ENCODE measurements around the gene CYP4A11. TPM values are rescaled to one million over a fixed set of nuclear protein-coding genes. Genes with fewer than 3 reads are reported as not detected.
"Not testable (repeated sequence)": the region's sequence is repeated elsewhere in the genome, so short reads cannot be mapped to it uniquely, and the experiment has no call there.

CYP4A11 gene
- total RNA-seq, 2 donors from 2014 or later: not detected

GRCh38 chr1:46947706-46948105, 6.4 kb upstream of the CYP4A11 start:
- H3K9me3 ChIP-seq (ENCODE audit: control insufficient read depth, low read length, poor library complexity, severe bottlenecking); DNase-seq; H3K27ac Mint-ChIP-seq; H3K36me3 Mint-ChIP-seq (ENCODE audit: low read depth); H3K4me1 Mint-ChIP-seq; H3K4me3 Mint-ChIP-seq; ATAC-seq: not testable (repeated sequence)
- H3K27me3 Mint-ChIP-seq: peaks cover 50% of the 10 kb centered on the region

- H3K27ac Mint-ChIP-seq: no peak overlapping the region
- H3K36me3 Mint-ChIP-seq (ENCODE audit: low read depth): no peaks in the 10 kb centered on the region
- H3K4me1 Mint-ChIP-seq: no peaks in the 10 kb centered on the region
Observed at GRCh38 chr1:46942086-46942485, 810 bp upstream of the CYP4A11 start.

GRCh38 chr1:46940307-46940706, 969 bp downstream of the CYP4A11 start:
- Mint-ChIP-seq H3K4me3 (no peak overlapping the region), H3K27ac (no peak overlapping the region), H3K4me1 (no peaks in the 10 kb centered on the region), H3K36me3 (ENCODE audit: low read depth) (no peaks in the 10 kb centered on the region), H3K27me3 (peaks cover 39% of the 10 kb centered on the region)
- H3K9me3 ChIP-seq (ENCODE audit: control insufficient read depth, low read length, poor library complexity, severe bottlenecking): no peaks in the 10 kb centered on the region
- ATAC-seq (no peak), DNase-seq (no peak)

More at GRCh38 chr1:46942086-46942485, 810 bp upstream of the CYP4A11 start:
- ATAC-seq: no peak
- H3K9me3 ChIP-seq (ENCODE audit: control insufficient read depth, low read length, poor library complexity, severe bottlenecking): no peaks in the 10 kb centered on the region
- no peak for DNase-seq
- H3K27me3 Mint-ChIP-seq: peaks cover 42% of the 10 kb centered on the region
- H3K4me3 Mint-ChIP-seq: no peak overlapping the region

- no peak overlapping the region for H3K4me3 Mint-ChIP-seq
- no peaks in the 10 kb centered on the region for H3K4me1 Mint-ChIP-seq
- ATAC-seq: no peak
- H3K27ac Mint-ChIP-seq: no peak overlapping the region
- no peaks in the 10 kb centered on the region for H3K9me3 ChIP-seq (ENCODE audit: control insufficient read depth, low read length, poor library complexity, severe bottlenecking)
- DNase-seq: no peak
- H3K27me3 Mint-ChIP-seq: peaks cover 27% of the 10 kb centered on the region
- H3K36me3 Mint-ChIP-seq (ENCODE audit: low read depth): no peaks in the 10 kb centered on the region
Observed at GRCh38 chr1:46937270-46937669, 4.0 kb downstream of the CYP4A11 start.

- H3K36me3 Mint-ChIP-seq (ENCODE audit: low read depth): no peaks in the 10 kb centered on the region
Observed at GRCh38 chr1:46936788-46937187, 4.5 kb downstream of the CYP4A11 start.

GRCh38 chr1:46934852-46935251, 6.4 kb downstream of the CYP4A11 start:
- not testable (repeated sequence) for ATAC-seq; H3K9me3 ChIP-seq (ENCODE audit: control insufficient read depth, low read length, poor library complexity, severe bottlenecking); H3K27ac Mint-ChIP-seq; H3K36me3 Mint-ChIP-seq (ENCODE audit: low read depth); DNase-seq; H3K4me3 Mint-ChIP-seq; H3K4me1 Mint-ChIP-seq
- peaks cover 41% of the 10 kb centered on the region for H3K27me3 Mint-ChIP-seq

More at GRCh38 chr1:46936788-46937187, 4.5 kb downstream of the CYP4A11 start:
- ATAC-seq: no peak
- Mint-ChIP-seq H3K27ac (no peak overlapping the region), H3K27me3 (peaks cover 31% of the 10 kb centered on the region), H3K4me3 (no peak overlapping the region), H3K4me1 (no peaks in the 10 kb centered on the region)
- H3K9me3 ChIP-seq (ENCODE audit: control insufficient read depth, low read length, poor library complexity, severe bottlenecking): no peaks in the 10 kb centered on the region
- no peak for DNase-seq

- not testable (repeated sequence) for H3K36me3 Mint-ChIP-seq (ENCODE audit: low read depth); H3K4me3 Mint-ChIP-seq; H3K4me1 Mint-ChIP-seq; H3K9me3 ChIP-seq (ENCODE audit: control insufficient read depth, low read length, poor library complexity, severe bottlenecking); ATAC-seq; H3K27ac Mint-ChIP-seq; DNase-seq
- H3K27me3 Mint-ChIP-seq: peaks cover 56% of the 10 kb centered on the region
Observed at GRCh38 chr1:46932020-46932419, 9.3 kb downstream of the CYP4A11 start.

- Mint-ChIP-seq H3K4me3 (no peak overlapping the region), H3K27me3 (peaks cover 56% of the 10 kb centered on the region), H3K36me3 (ENCODE audit: low read depth) (peaks cover 4% of the 10 kb centered on the region), H3K27ac (no peak overlapping the region), H3K4me1 (peaks cover 2% of the 10 kb centered on the region)
- DNase-seq (no peak), ATAC-seq (no peak)
- H3K9me3 ChIP-seq (ENCODE audit: control insufficient read depth, low read length, poor library complexity, severe bottlenecking): no peaks in the 10 kb centered on the region
Observed at GRCh38 chr1:46931151-46931550, 10.1 kb downstream of the CYP4A11 start.

GRCh38 chr1:46927249-46927835, 13.9 kb downstream of the CYP4A11 start:
- Mint-ChIP-seq H3K27ac (no peak overlapping the region), H3K4me1 (peaks cover 2% of the 10 kb centered on the region), H3K4me3 (no peak overlapping the region), H3K36me3 (ENCODE audit: low read depth) (peaks cover 4% of the 10 kb centered on the region), H3K27me3 (peaks cover 60% of the 10 kb centered on the region)
- DNase-seq (no peak), ATAC-seq (no peak)
- no peaks in the 10 kb centered on the region for H3K9me3 ChIP-seq (ENCODE audit: control insufficient read depth, low read length, poor library complexity, severe bottlenecking)

GRCh38 chr1:46910790-46911189, 30.5 kb downstream of the CYP4A11 start:
- DNase-seq (no peak), ATAC-seq (no peak)
- H3K4me1 Mint-ChIP-seq: no peaks in the 10 kb centered on the region
- H3K9me3 ChIP-seq (ENCODE audit: control insufficient read depth, low read length, poor library complexity, severe bottlenecking): no peaks in the 10 kb centered on the region
- H3K27me3 Mint-ChIP-seq: peaks cover 6% of the 10 kb centered on the region
- no peak overlapping the region for H3K27ac Mint-ChIP-seq
- H3K36me3 Mint-ChIP-seq (ENCODE audit: low read depth): no peaks in the 10 kb centered on the region
- no peak overlapping the region for H3K4me3 Mint-ChIP-seq

- no peak for DNase-seq
- Mint-ChIP-seq H3K4me3 (no peak overlapping the region), H3K4me1 (no peaks in the 10 kb centered on the region), H3K36me3 (ENCODE audit: low read depth) (no peaks in the 10 kb centered on the region), H3K27me3 (no peaks in the 10 kb centered on the region), H3K27ac (no peak overlapping the region)
- no peaks in the 10 kb centered on the region for H3K9me3 ChIP-seq (ENCODE audit: control insufficient read depth, low read length, poor library complexity, severe bottlenecking)
- ATAC-seq: no peak
Observed at GRCh38 chr1:46903481-46903880, 37.8 kb downstream of the CYP4A11 start.

GRCh38 chr1:46900401-46900800, 40.9 kb downstream of the CYP4A11 start:
- H3K27me3 Mint-ChIP-seq: no peaks in the 10 kb centered on the region

GRCh38 chr1:46881656-46882055, 59.6 kb downstream of the CYP4A11 start:
- not testable (repeated sequence) for DNase-seq; ATAC-seq; H3K9me3 ChIP-seq (ENCODE audit: control insufficient read depth, low read length, poor library complexity, severe bottlenecking); H3K4me3 Mint-ChIP-seq; H3K36me3 Mint-ChIP-seq (ENCODE audit: low read depth); H3K4me1 Mint-ChIP-seq; H3K27me3 Mint-ChIP-seq; H3K27ac Mint-ChIP-seq

More at GRCh38 chr1:46900401-46900800, 40.9 kb downstream of the CYP4A11 start:
- Mint-ChIP-seq H3K27ac (no peak overlapping the region), H3K36me3 (ENCODE audit: low read depth) (no peaks in the 10 kb centered on the region), H3K4me3 (peak overlapping the region; percentile 10), H3K4me1 (no peaks in the 10 kb centered on the region)
- H3K9me3 ChIP-seq (ENCODE audit: control insufficient read depth, low read length, poor library complexity, severe bottlenecking): no peaks in the 10 kb centered on the region
- ATAC-seq: no peak
- no peak for DNase-seq

All from T-helper 17 cell (primary cell).